ENCODE data around the gene HJV.

HJV gene

GRCh38 chr1:146021050-146021445, 487 bp downstream of the HJV start:
- DNase-seq (ENCODE audit: low read depth): no peak

- DNase-seq (ENCODE audit: low read depth): no peak
Observed at GRCh38 chr1:146020058-146021049, 1.2 kb downstream of the HJV start.

- no peak for DNase-seq (ENCODE audit: low read depth)
Observed at GRCh38 chr1:146019231-146020057, 2.1 kb downstream of the HJV start.

- no peak for DNase-seq (ENCODE audit: low read depth)
Observed at GRCh38 chr1:146016891-146017290, 4.6 kb downstream of the HJV start.

- no peak for DNase-seq (ENCODE audit: low read depth)
Observed at GRCh38 chr1:146013559-146013922, 8.0 kb downstream of the HJV start.

- peak; percentile 94 for DNase-seq (ENCODE audit: low read depth)
Observed at GRCh38 chr1:146012703-146013558, 8.6 kb downstream of the HJV start.

GRCh38 chr1:146010126-146010738, 11.3 kb downstream of the HJV start:
- no peak for DNase-seq (ENCODE audit: low read depth)

- no peak for DNase-seq (ENCODE audit: low read depth)
Observed at GRCh38 chr1:146007489-146008133, 13.9 kb downstream of the HJV start.

- DNase-seq (ENCODE audit: low read depth): no peak
Observed at GRCh38 chr1:146001709-146002108, 19.8 kb downstream of the HJV start.

- DNase-seq (ENCODE audit: low read depth): no peak
Observed at GRCh38 chr1:145999321-146000024, 22.1 kb downstream of the HJV start.

GRCh38 chr1:145997718-145998023, 23.9 kb downstream of the HJV start:
- DNase-seq (ENCODE audit: low read depth): no peak

- DNase-seq (ENCODE audit: low read depth): peak; percentile 56
Observed at GRCh38 chr1:145997016-145997717, 24.4 kb downstream of the HJV start.

- DNase-seq (ENCODE audit: low read depth): peak; percentile 98
Observed at GRCh38 chr1:145996433-145997015, 25.0 kb downstream of the HJV start, which contains the start of gene TXNIP. Gene TXNIP, minus strand, starts transcription at chr1:145996579. Its CDS starts 313 bp downstream, at chr1:145996266.

- no peak for DNase-seq (ENCODE audit: low read depth)
Observed at GRCh38 chr1:145995964-145996432, 25.5 kb downstream of the HJV start.

GRCh38 chr1:145995148-145995881, 26.2 kb downstream of the HJV start:
- DNase-seq (ENCODE audit: low read depth): no peak

- no peak for DNase-seq (ENCODE audit: low read depth)
Observed at GRCh38 chr1:145994391-145995120, 27.0 kb downstream of the HJV start.

GRCh38 chr1:145993618-145994390, 27.7 kb downstream of the HJV start:
- no peak for DNase-seq (ENCODE audit: low read depth)

Data from ELR (cell line).